HepG2 (cell line): ENCODE data around the gene RHOBTB1. TPM values are rescaled to one million over a fixed set of nuclear protein-coding genes. Genes with fewer than 3 reads are reported as not detected.

Experiments used
- ATAC-seq: fragments of 200-7000 bp; cut with Tn5 transposase; 3 replicates; pipeline ENCODE4 v1.9.1; 2020; ENCODE audit warnings: mild to moderate bottlenecking, moderate library complexity
- BruUV-seq: library from RNA; stranded (reverse); fragments of 400-500 nt; replicated peaks from 2 replicates; lab custom pipeline; 2021; lab: Mats Ljungman, UMichigan
- CTCF ChIA-PET: fragments of 300-600 bp; formaldehyde crosslinking; extraction: SDS; loops from one replicate; lab custom pipeline; 2021; ENCODE audit warnings: low total read pairs, inconsistent platforms, low intra/inter-chr PET ratio; lab: Yijun Ruan, JAX
- POLR2A ChIA-PET: fragments of 350-600 bp; sonication (Branson Sonifier 250); formaldehyde crosslinking; loops from one replicate; lab custom pipeline; 2020; ENCODE audit warnings: antibody characterized with exemption, inconsistent platforms; lab: Yijun Ruan, JAX
- DNase-seq: peaks from one replicate; pipeline ENCODE4 v3.0.0-alpha.2; 2015; ENCODE audit warnings: low spot score
- FAIRE-seq: peaks from 3 replicates; lab custom pipeline; 2011; peaks lifted over from hg19 to GRCh38; lab: Jason Lieb, UNC
- H2AFZ ChIP-seq: one replicate; pipeline ENCODE4 v1.6.1; 2011; ENCODE audit warnings: low read length, inconsistent platforms
- H3K27ac ChIP-seq: fragments of 300-600 bp; 3 replicates; pipeline ENCODE4 v1.8.0; 2011; ENCODE audit warnings: mixed run types, mild to moderate bottlenecking, mixed read lengths, low read length, inconsistent platforms; ENCODE audit not compliant: insufficient read depth; ENCODE audit errors: extremely low read length
- H3K27me3 ChIP-seq, 2 experiments: fragments of 200-600 bp in 1 of 2; 2 replicates in 1 of 2; 3 replicates in 1 of 2; pipeline versions ENCODE4 v1.6.0 to v1.8.0; 2011; ENCODE audit warnings: low read length in 2 of 2, mild to moderate bottlenecking in 2 of 2, moderate library complexity in 2 of 2, inconsistent platforms in 1 of 2; ENCODE audit not compliant: insufficient read depth in 2 of 2, control insufficient read depth in 1 of 2
- H3K36me3 ChIP-seq, 2 experiments: fragments of 200-600 bp in 1 of 2; replicated peaks in 1 of 2; 2 replicates in 1 of 2; 3 replicates in 1 of 2; pipeline versions ENCODE4 v1.5.1 to v1.8.0; 2011; ENCODE audit warnings: low read length in 2 of 2, inconsistent platforms in 1 of 2; ENCODE audit not compliant: insufficient read depth in 2 of 2, control insufficient read depth in 1 of 2
- H3K4me1 ChIP-seq: 2 replicates; pipeline ENCODE4 v1.5.1; 2012; ENCODE audit warnings: low read length, inconsistent platforms; ENCODE audit not compliant: insufficient read depth
- H3K4me2 ChIP-seq: 2 replicates; pipeline ENCODE4 v1.6.0; 2011; ENCODE audit warnings: low read depth, low read length, inconsistent platforms
- H3K4me3 ChIP-seq, 3 experiments: fragments of 200-600 bp in 1 of 3; sonication (generic), shearing (Covaris generic) in 1 of 3; replicated peaks in 1 of 3; 2 replicates each; pipeline ENCODE4 v1.5.1; 2011 to 2016; ENCODE audit warnings: low read length in 3 of 3, inconsistent platforms in 2 of 3, low read depth in 2 of 3, mild to moderate bottlenecking in 2 of 3, control low read depth in 1 of 3, mixed read lengths in 1 of 3; ENCODE audit not compliant: insufficient read depth in 1 of 3
- H3K79me2 ChIP-seq: one replicate; pipeline ENCODE4 v1.6.1; 2011; ENCODE audit warnings: low read length, inconsistent platforms; ENCODE audit not compliant: insufficient read depth
- H3K9ac ChIP-seq: 2 replicates; pipeline ENCODE4 v1.6.0; 2011; ENCODE audit warnings: mild to moderate bottlenecking, low read depth, low read length, inconsistent platforms; ENCODE audit not compliant: insufficient read depth
- H3K9me3 ChIP-seq: 2 replicates; pipeline ENCODE4 v1.5.1; 2012; ENCODE audit warnings: mild to moderate bottlenecking, low read length
- H4K20me1 ChIP-seq: 2 replicates; pipeline ENCODE4 v1.6.0; 2011; ENCODE audit warnings: inconsistent platforms, mild to moderate bottlenecking, low read length, moderate library complexity; ENCODE audit not compliant: insufficient read depth
- NCOA2 ChIP-seq: sonication (generic); formaldehyde crosslinking; IDR thresholded peaks from 2 replicates; pipeline ENCODE4 v1.8.0; 2022; ENCODE audit warnings: inconsistent platforms
- ZNF629 ChIP-seq: sonication (generic); formaldehyde crosslinking; conservative IDR thresholded peaks from 2 replicates; pipeline ENCODE4 v1.5.0; 2020; ENCODE audit warnings: missing genetic modification reagents
- WGBS: methylation state at CpG from one replicate; pipeline ENCODE4 v1.1.6; 2017; ENCODE audit warnings: low lambda C conversion rate; 5-methylcytosine and 5-hydroxymethylcytosine counted together
- in situ Hi-C: cut with HindIII; loops from 2 replicates; pipeline ENCODE4 v1.10.0; 2017; ENCODE audit warnings: low pct_unique_long_range_greater_than_20kb; ENCODE audit not compliant: extremely low pct_ligation_motif_present
- intact Hi-C: fragments of 100-400 bp; cut with micrococcal nuclease; formaldehyde crosslinking; loops from one replicate; pipeline ENCODE4 v1.10.0; 2022; ENCODE audit not compliant: unreplicated experiment
- polyA plus RNA-seq, 8 experiments: library from polyadenylated mRNA; depleted of rRNA in 3 of 8; stranded (reverse) in 7 of 8; unstranded in 1 of 8; fragments of >200 nt; fragmentation: Illumina TruSeq in 4 of 8; extraction: Trizol in 4 of 8; gene quantifications; 2 replicates each; pipeline versions ENCODE4 v1.2.1 to v1.2.3, GENCODE V29; 2011 to 2016; ENCODE audit warnings: low read depth in 4 of 8, missing spikeins in 1 of 8, mixed read lengths in 1 of 8; ENCODE audit not compliant: insufficient read depth in 1 of 8
- total RNA-seq, 5 experiments: library from RNA; depleted of rRNA; stranded (reverse); fragments of >200 nt; fragmentation: Illumina TruSeq; extraction: Trizol; gene quantifications; 2 replicates each; pipeline ENCODE4 v1.2.3, GENCODE V29; 2016; ENCODE audit warnings: low read depth in 1 of 5
- TF ChIP-seq, protein P1 (sequence below): sonication (generic); formaldehyde crosslinking; conservative IDR thresholded peaks from 2 replicates; pipeline ENCODE4 v1.4.0; 2020; ENCODE audit warnings: mild to moderate bottlenecking, missing genetic modification reagents, moderate library complexity
- TF ChIP-seq, protein P2 (sequence below), 2 experiments: fragments of 450-650 bp in 1 of 2; sonication (generic) in 1 of 2; formaldehyde crosslinking; IDR thresholded peaks; 2 replicates each; pipeline versions ENCODE4 v1.5.0 to v1.8.0; 2020 to 2022; ENCODE audit warnings: mild to moderate bottlenecking in 1 of 2, missing genetic modification reagents in 1 of 2
- TF ChIP-seq, protein P3 (sequence below): sonication (generic); formaldehyde crosslinking; IDR thresholded peaks from 2 replicates; pipeline ENCODE4 v1.8.0; 2022; ENCODE audit warnings: low read depth, missing genetic modification reagents
- TF ChIP-seq, protein P4 (sequence below): sonication (generic); formaldehyde crosslinking; IDR thresholded peaks from 2 replicates; pipeline ENCODE4 v1.4.0; 2020; ENCODE audit warnings: missing genetic modification reagents
- TF ChIP-seq, protein P5 (sequence below): IDR thresholded peaks from 2 replicates; pipeline ENCODE4 v1.6.1; 2016; ENCODE audit warnings: missing genetic modification reagents, missing compliant biosample characterization
- TF ChIP-seq, protein P6 (sequence below): sonication (generic); formaldehyde crosslinking; IDR thresholded peaks from 2 replicates; pipeline ENCODE4 v1.5.1; 2020; ENCODE audit warnings: mild to moderate bottlenecking, missing genetic modification reagents

RHOBTB1 gene
- total and polyA plus RNA-seq, 2 of the 13 experiments (the other 11 are each of a cell fraction or from before 2014, with no cell fraction given) = 18.8 to 59.5 TPM

DNA sequence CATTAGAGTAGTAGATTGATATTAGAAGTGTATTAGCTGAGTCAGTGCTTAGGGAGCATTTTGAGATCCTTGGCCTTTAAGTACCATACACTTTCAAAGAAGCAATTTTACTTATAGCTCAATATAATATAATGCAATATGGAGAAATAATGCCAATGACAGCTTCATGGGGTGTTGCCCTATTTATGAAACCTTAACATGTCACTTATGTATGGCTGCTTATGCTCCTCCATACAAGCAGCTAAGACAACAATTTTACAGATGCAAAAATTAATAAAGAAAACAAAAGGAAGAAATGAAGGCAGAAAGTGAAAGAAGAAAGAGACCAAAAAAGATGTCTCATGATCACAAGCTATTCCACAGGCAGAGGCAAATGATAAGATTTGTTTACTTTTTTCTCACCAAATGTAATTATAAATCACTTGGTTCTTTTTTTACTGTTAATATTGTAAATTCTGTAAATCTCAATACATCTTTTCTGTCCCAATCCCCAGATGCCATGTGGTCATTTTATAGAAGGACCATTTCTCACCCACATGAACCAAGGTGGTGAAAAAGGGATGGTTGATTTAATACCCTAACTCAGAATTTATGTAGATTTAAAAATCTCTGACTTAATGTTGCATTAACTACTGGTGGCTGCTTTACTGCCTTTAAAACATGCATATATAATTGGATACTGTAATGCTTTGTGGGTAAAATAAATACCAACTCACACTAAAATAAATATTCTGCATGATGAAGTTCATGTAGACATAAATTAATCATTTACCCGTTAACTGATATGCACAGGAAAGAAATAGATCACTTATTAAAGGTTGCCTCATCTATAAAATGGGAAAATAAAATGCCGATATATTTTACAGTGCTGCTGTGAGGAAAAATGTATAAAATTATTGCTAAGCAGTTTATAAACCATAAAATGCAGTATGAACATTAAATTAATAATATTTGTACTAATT lies 33.5 kb upstream of the RHOBTB1 start:
- H3K9ac ChIP-seq = peak overlapping the region; percentile 69
- peak overlapping the region; percentile 65 for H3K4me2 ChIP-seq
- FAIRE-seq (no peak), DNase-seq (peak; percentile 74), ATAC-seq (peak; percentile 85)
- in situ Hi-C loops (no loop called here), intact Hi-C loops (loop anchor here (1.0 to 2.0 kb wide), 2 partner anchors 23 to 86 kb away; no protein-coding TSS in a partner anchor)
- no TSS peak for BruUV-seq
- peaks cover 67% of the 10 kb centered on the region for H3K4me1 ChIP-seq
- H3K9me3 ChIP-seq = no peaks in the 10 kb centered on the region
- CTCF ChIA-PET = no interaction called here
- no peaks in the 10 kb centered on the region for H4K20me1 ChIP-seq
- peaks cover 6% of the 10 kb centered on the region for H3K79me2 ChIP-seq
- H3K27me3 ChIP-seq = no peaks in the 10 kb centered on the region
- H3K36me3 ChIP-seq = peaks cover 0 to 5% of the 10 kb centered on the region in 2 experiments; a peak in 3 of 5 replicates
- H2AFZ ChIP-seq = no peak overlapping the region
- peak overlapping the region in 2 of 3 experiments; percentile 31 to 39; a peak in 2 of 6 replicates for H3K4me3 ChIP-seq
- POLR2A ChIA-PET = interaction anchor here (1.0 to 1.2 kb wide), 5 partner anchors 24 to 98 kb away, joined by 3 to 4 read pairs (median 3); no protein-coding TSS in a partner anchor
- 12% methylated on average over 2 of the region's 2 CpGs for WGBS
- peak overlapping the region; percentile 87 for H3K27ac ChIP-seq
- TF ChIP-seq, protein P1, sequence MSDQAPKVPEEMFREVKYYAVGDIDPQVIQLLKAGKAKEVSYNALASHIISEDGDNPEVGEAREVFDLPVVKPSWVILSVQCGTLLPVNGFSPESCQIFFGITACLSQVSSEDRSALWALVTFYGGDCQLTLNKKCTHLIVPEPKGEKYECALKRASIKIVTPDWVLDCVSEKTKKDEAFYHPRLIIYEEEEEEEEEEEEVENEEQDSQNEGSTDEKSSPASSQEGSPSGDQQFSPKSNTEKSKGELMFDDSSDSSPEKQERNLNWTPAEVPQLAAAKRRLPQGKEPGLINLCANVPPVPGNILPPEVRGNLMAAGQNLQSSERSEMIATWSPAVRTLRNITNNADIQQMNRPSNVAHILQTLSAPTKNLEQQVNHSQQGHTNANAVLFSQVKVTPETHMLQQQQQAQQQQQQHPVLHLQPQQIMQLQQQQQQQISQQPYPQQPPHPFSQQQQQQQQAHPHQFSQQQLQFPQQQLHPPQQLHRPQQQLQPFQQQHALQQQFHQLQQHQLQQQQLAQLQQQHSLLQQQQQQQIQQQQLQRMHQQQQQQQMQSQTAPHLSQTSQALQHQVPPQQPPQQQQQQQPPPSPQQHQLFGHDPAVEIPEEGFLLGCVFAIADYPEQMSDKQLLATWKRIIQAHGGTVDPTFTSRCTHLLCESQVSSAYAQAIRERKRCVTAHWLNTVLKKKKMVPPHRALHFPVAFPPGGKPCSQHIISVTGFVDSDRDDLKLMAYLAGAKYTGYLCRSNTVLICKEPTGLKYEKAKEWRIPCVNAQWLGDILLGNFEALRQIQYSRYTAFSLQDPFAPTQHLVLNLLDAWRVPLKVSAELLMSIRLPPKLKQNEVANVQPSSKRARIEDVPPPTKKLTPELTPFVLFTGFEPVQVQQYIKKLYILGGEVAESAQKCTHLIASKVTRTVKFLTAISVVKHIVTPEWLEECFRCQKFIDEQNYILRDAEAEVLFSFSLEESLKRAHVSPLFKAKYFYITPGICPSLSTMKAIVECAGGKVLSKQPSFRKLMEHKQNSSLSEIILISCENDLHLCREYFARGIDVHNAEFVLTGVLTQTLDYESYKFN (CRISPR knock-in tag) = peak; percentile 54; the same call in 1 of the 2 replicates
- TF ChIP-seq, protein P2, sequence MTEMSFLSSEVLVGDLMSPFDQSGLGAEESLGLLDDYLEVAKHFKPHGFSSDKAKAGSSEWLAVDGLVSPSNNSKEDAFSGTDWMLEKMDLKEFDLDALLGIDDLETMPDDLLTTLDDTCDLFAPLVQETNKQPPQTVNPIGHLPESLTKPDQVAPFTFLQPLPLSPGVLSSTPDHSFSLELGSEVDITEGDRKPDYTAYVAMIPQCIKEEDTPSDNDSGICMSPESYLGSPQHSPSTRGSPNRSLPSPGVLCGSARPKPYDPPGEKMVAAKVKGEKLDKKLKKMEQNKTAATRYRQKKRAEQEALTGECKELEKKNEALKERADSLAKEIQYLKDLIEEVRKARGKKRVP (CRISPR knock-in tag; IDR thresholded peaks at IDR 0.05) = peak in 1 of 2 experiments; percentile 46; a peak in 1 of 4 replicates
- TF ChIP-seq, protein P3, sequence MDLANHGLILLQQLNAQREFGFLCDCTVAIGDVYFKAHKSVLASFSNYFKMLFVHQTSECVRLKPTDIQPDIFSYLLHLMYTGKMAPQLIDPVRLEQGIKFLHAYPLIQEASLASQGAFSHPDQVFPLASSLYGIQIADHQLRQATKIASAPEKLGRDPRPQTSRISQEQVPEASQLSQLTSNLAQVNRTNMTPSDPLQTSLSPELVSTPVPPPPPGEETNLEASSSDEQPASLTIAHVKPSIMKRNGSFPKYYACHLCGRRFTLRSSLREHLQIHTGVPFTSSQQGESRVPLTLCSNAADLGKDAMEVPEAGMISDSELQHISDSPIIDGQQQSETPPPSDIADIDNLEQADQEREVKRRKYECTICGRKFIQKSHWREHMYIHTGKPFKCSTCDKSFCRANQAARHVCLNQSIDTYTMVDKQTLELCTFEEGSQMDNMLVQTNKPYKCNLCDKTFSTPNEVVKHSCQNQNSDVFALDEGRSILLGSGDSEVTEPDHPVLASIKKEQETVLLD (CRISPR knock-in tag) = no peak
- TF ChIP-seq ZNF629 (CRISPR knock-in tag) (0 out of 2 replicates have a peak, but pooled peaks have one; percentile 29), NCOA2 (CRISPR knock-in tag) (peak; percentile 49; the same call in 1 of the 2 replicates)
- TF ChIP-seq, protein P4, sequence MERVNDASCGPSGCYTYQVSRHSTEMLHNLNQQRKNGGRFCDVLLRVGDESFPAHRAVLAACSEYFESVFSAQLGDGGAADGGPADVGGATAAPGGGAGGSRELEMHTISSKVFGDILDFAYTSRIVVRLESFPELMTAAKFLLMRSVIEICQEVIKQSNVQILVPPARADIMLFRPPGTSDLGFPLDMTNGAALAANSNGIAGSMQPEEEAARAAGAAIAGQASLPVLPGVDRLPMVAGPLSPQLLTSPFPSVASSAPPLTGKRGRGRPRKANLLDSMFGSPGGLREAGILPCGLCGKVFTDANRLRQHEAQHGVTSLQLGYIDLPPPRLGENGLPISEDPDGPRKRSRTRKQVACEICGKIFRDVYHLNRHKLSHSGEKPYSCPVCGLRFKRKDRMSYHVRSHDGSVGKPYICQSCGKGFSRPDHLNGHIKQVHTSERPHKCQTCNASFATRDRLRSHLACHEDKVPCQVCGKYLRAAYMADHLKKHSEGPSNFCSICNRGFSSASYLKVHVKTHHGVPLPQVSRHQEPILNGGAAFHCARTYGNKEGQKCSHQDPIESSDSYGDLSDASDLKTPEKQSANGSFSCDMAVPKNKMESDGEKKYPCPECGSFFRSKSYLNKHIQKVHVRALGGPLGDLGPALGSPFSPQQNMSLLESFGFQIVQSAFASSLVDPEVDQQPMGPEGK (CRISPR knock-in tag) = no peak
- TF ChIP-seq, protein P5, sequence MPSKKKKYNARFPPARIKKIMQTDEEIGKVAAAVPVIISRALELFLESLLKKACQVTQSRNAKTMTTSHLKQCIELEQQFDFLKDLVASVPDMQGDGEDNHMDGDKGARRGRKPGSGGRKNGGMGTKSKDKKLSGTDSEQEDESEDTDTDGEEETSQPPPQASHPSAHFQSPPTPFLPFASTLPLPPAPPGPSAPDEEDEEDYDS (CRISPR knock-in tag) = peak; percentile 49; the same call in 1 of the 2 replicates
- TF ChIP-seq, protein P6, sequence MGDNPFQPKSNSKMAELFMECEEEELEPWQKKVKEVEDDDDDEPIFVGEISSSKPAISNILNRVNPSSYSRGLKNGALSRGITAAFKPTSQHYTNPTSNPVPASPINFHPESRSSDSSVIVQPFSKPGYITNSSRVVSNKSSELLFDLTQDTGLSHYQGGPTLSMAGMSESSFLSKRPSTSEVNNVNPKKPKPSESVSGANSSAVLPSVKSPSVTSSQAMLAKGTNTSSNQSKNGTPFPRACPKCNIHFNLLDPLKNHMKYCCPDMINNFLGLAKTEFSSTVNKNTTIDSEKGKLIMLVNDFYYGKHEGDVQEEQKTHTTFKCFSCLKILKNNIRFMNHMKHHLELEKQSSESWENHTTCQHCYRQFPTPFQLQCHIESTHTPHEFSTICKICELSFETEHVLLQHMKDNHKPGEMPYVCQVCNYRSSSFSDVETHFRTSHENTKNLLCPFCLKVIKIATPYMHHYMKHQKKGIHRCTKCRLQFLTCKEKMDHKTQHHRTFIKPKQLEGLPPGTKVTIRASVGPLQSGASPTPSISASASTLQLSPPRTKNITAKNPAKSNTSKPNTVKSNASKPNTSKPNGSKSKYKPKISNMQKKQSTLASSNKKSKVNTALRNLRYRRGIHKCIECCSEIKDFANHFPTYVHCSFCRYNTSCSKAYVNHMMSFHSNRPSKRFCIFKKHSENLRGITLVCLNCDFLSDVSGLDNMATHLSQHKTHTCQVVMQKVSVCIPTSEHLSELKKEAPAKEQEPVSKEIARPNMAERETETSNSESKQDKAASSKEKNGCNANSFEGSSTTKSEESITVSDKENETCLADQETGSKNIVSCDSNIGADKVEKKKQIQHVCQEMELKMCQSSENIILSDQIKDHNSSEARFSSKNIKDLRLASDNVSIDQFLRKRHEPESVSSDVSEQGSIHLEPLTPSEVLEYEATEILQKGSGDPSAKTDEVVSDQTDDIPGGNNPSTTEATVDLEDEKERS (CRISPR knock-in tag) = 0 out of 2 replicates have a peak, but pooled peaks have one; percentile 48
